Esophagus squamous epithelium (tissue), 4 donors: ENCODE data around the gene OPCML.

ENCODE experiments used
- POLR2A ChIP-seq, 4 donors: fragments of 450-650 bp; IDR thresholded peaks; one replicate each; pipeline ENCODE4 v1.6.1; 2017; ENCODE audit warnings: antibody characterized with exemption in 4 of 4, mild to moderate bottlenecking in 4 of 4, moderate library complexity in 3 of 4
- TF ChIP-seq, protein P1 (sequence below), 6 experiments: fragments of 450-650 bp in 4 of 6; fragments of 200-600 bp in 2 of 6; sonication (generic) in 2 of 6; IDR thresholded peaks; one replicate each; pipeline ENCODE4 v1.5.1; 2016 to 2019; ENCODE audit warnings: antibody characterized with exemption in 6 of 6, mild to moderate bottlenecking in 4 of 6, moderate library complexity in 4 of 6

DNA sequence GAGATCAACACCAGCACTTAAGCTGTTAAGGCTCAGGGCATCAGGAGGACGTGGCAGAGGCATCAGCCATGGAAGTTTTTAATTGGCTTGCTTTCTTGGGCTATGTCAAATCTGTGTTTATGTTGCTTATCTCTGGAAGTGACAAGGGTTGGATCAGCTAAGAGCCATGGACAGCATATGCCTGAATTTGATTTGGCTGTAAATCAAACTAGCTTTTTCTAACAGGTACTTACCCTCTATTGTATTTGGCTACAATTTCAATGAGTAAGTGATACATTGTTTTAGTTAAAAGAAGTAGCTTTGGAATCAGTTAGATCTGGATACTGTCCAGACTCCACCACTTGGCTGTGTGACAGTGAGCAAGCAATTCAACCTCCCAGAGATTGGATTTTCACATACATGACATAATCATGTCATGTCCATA lies 936.6 kb downstream of the OPCML start:
- TF ChIP-seq POLR2A (IDR thresholded peaks at IDR 0.05): no peak
- TF ChIP-seq, protein P1, sequence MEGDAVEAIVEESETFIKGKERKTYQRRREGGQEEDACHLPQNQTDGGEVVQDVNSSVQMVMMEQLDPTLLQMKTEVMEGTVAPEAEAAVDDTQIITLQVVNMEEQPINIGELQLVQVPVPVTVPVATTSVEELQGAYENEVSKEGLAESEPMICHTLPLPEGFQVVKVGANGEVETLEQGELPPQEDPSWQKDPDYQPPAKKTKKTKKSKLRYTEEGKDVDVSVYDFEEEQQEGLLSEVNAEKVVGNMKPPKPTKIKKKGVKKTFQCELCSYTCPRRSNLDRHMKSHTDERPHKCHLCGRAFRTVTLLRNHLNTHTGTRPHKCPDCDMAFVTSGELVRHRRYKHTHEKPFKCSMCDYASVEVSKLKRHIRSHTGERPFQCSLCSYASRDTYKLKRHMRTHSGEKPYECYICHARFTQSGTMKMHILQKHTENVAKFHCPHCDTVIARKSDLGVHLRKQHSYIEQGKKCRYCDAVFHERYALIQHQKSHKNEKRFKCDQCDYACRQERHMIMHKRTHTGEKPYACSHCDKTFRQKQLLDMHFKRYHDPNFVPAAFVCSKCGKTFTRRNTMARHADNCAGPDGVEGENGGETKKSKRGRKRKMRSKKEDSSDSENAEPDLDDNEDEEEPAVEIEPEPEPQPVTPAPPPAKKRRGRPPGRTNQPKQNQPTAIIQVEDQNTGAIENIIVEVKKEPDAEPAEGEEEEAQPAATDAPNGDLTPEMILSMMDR (IDR thresholded peaks at IDR 0.05): no peak
